Panc1 (cell line): ENCODE data around the gene EIF4E2. TPM values are rescaled to one million over a fixed set of nuclear protein-coding genes. Genes with fewer than 3 reads are reported as not detected.
A peak's percentile ranks its signal among the peaks of the same experiment; 100 is the strongest.

Source experiments
- ATAC-seq: fragments of 200-7000 bp; cut with Tn5 transposase; 2 replicates; pipeline ENCODE4 v1.9.1; 2020; ENCODE audit warnings: mild to moderate bottlenecking, moderate library complexity
- BruUV-seq: library from RNA; stranded (reverse); fragments of 400-500 nt; replicated peaks from 2 replicates; lab custom pipeline; 2021; lab: Mats Ljungman, UMichigan
- CTCF ChIA-PET: fragments of 300-600 bp; sonication (Branson Sonifier 250); formaldehyde crosslinking; loops from one replicate; lab custom pipeline; 2022; ENCODE audit warnings: antibody characterized with exemption; lab: Charles Lee
- POLR2A ChIA-PET: fragments of 300-600 bp; sonication (Branson Sonifier 250); formaldehyde crosslinking; loops from one replicate; lab custom pipeline; 2022; ENCODE audit warnings: antibody characterized with exemption; lab: Charles Lee
- DNase-seq: peaks from one replicate; pipeline ENCODE4 v3.0.0-alpha.2; 2010; ENCODE audit warnings: low read depth, low spot score
- H3K27ac ChIP-seq: 2 replicates; pipeline ENCODE4 v1.5.1; 2011; ENCODE audit warnings: mild to moderate bottlenecking, low read length, inconsistent platforms
- H3K27me3 ChIP-seq: fragments of 200-500 bp; sonication (Bioruptor generic); 2 replicates; pipeline ENCODE4 v1.6.0; 2014; ENCODE audit warnings: low read length, inconsistent platforms; ENCODE audit not compliant: control insufficient read depth, insufficient read depth
- H3K36me3 ChIP-seq: fragments of 200-500 bp; sonication (Bioruptor generic); 2 replicates; pipeline ENCODE4 v1.5.1; 2014; ENCODE audit warnings: inconsistent platforms, mild to moderate bottlenecking, low read length, moderate library complexity; ENCODE audit not compliant: control insufficient read depth, insufficient read depth
- H3K4me1 ChIP-seq: 2 replicates; pipeline ENCODE4 v1.5.1; 2011; ENCODE audit warnings: inconsistent platforms, mild to moderate bottlenecking, low read length, moderate library complexity; ENCODE audit not compliant: control insufficient read depth, insufficient read depth
- H3K4me3 ChIP-seq, 2 experiments: 2 replicates each; pipeline ENCODE4 v1.5.1; 2011 to 2012; ENCODE audit warnings: low read depth in 2 of 2, low read length in 2 of 2, mild to moderate bottlenecking in 2 of 2, inconsistent platforms in 1 of 2, moderate library complexity in 1 of 2
- H3K9me3 ChIP-seq: fragments of 200-500 bp; sonication (Bioruptor generic); 2 replicates; pipeline ENCODE4 v1.5.1; 2014; ENCODE audit warnings: low read depth, mild to moderate bottlenecking, inconsistent platforms, low read length, moderate library complexity; ENCODE audit not compliant: control insufficient read depth, insufficient read depth
- CTCF ChIP-seq: fragments of 450-650 bp; IDR thresholded peaks from 2 replicates; pipeline ENCODE4 v1.5.1; 2017; ENCODE audit warnings: mild to moderate bottlenecking
- POLR2AphosphoS5 ChIP-seq: IDR thresholded peaks from 2 replicates; pipeline ENCODE4 v1.6.1; 2012; ENCODE audit warnings: mild to moderate bottlenecking, low read depth, low read length, moderate library complexity
- REST ChIP-seq, 2 experiments: IDR thresholded peaks; 2 replicates each; pipeline ENCODE4 v1.6.1; 2011 to 2012; ENCODE audit warnings: low read depth in 2 of 2, control low read depth in 1 of 2, low read length in 1 of 2, mild to moderate bottlenecking in 1 of 2, moderate library complexity in 1 of 2; ENCODE audit not compliant: insufficient read depth in 1 of 2
- SIN3A ChIP-seq: IDR thresholded peaks from 2 replicates; pipeline ENCODE4 v1.6.1; 2012; ENCODE audit warnings: low read depth, mild to moderate bottlenecking, low read length, moderate library complexity, borderline replicate concordance; ENCODE audit not compliant: insufficient read depth
- TCF7L2 ChIP-seq: IDR thresholded peaks from 2 replicates; pipeline ENCODE4 v1.6.1; 2011; ENCODE audit warnings: mild to moderate bottlenecking, low read depth, low read length, inconsistent platforms
- in situ Hi-C: cut with HindIII; loops from 2 replicates; pipeline ENCODE4 v1.10.0; 2016; ENCODE audit warnings: low sequenced_read_pairs, low pct_unique_long_range_greater_than_20kb
- intact Hi-C: fragments of 100-400 bp; cut with micrococcal nuclease; formaldehyde crosslinking; loops from one replicate; pipeline ENCODE4 v1.10.0; 2022; ENCODE audit not compliant: unreplicated experiment
- total RNA-seq: library from RNA; stranded (reverse); gene quantifications from one replicate; pipeline ENCODE4 v1.2.1, GENCODE V29; 2021; ENCODE audit not compliant: unreplicated experiment

The EIF4E2 gene
- total RNA-seq, 1 experiment from 2014 or later, result 84.0 TPM

DNA sequence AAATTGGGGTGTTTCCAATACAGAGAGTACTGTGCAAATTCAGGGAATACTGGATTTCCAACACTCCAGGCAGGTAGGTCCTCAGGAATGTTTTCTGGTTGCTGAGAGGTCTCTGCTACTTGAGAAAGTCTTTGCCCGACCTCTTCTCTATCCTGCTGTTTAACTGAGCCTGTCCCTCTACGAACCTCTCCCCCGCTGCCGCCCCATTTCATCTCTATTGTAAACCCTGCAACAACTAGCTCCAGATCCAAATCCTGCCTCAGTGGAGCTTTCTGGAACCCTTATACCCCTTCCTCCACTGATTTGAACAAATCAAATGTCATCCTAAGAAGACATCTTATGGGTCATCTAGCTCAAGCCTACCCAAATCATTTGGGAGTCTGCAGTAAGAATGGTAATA, 1.3 kb downstream of the EIF4E2 start:
- CTCF ChIA-PET, result no interaction called here
- DNase-seq, result no peak
- ATAC-seq, result no peak
- TF ChIP-seq POLR2AphosphoS5 (no peak), REST (IDR thresholded peaks at IDR 0.05; ENCODE audit: insufficient read depth in 1 of 2, low read depth in 2 of 2, low read length in 1 of 2) (no peak), TCF7L2 (no peak), CTCF (no peak), SIN3A (no peak)
- POLR2A ChIA-PET, result no interaction called here
- Histone ChIP-seq H3K27me3 (no peaks in the 10 kb centered on the region), H3K9me3 (no peaks in the 10 kb centered on the region), H3K27ac (peak overlapping the region; percentile 96), H3K4me1 (peaks cover 8% of the 10 kb centered on the region; the same call in 1 of the 2 replicates), H3K36me3 (peaks cover 10% of the 10 kb centered on the region), H3K4me3 (peak overlapping the region; percentile 83 to 96)
- in situ Hi-C loops, result no loop called here
- intact Hi-C loops, result no loop called here
- BruUV-seq, result no TSS peak

GRCh38 chr2:232556426-232556825, 5.9 kb downstream of the EIF4E2 start:
- in situ Hi-C loops, result no loop called here

More at GRCh38 chr2:232556426-232556825, 5.9 kb downstream of the EIF4E2 start:
- TF ChIP-seq TCF7L2 (no peak), SIN3A (no peak), REST (IDR thresholded peaks at IDR 0.05; ENCODE audit: insufficient read depth in 1 of 2, low read depth in 2 of 2, low read length in 1 of 2) (no peak)
- H3K9me3 ChIP-seq, result no peaks in the 10 kb centered on the region
- H3K36me3 ChIP-seq, result peaks cover 22% of the 10 kb centered on the region
- intact Hi-C loops, result no loop called here
- ChIA-PET CTCF (no interaction called here), POLR2A (no interaction called here)
- peaks cover 6% of the 10 kb centered on the region; the same call in 1 of the 2 replicates for H3K4me1 ChIP-seq
- ATAC-seq (no peak), DNase-seq (no peak)
- H3K27ac ChIP-seq, result no peak overlapping the region
- no TSS peak for BruUV-seq
- H3K27me3 ChIP-seq, result no peaks in the 10 kb centered on the region
- no peak overlapping the region for H3K4me3 ChIP-seq
